ENCODE measurements around the gene DLG4.

The DLG4 gene

GRCh38 chr17:7242717-7243452 lies 23.2 kb upstream of the DLG4 start (continued):
- TF ChIP-seq PATZ1 (tag by site-specific recombination; IDR thresholded peaks at IDR 0.05): peak; percentile 97
- TF ChIP-seq ZBTB48 (tag by site-specific recombination; IDR thresholded peaks at IDR 0.05): peak; percentile 74
- TF ChIP-seq ZNF629 (tag by site-specific recombination; IDR thresholded peaks at IDR 0.05): peak; percentile 88
- TF ChIP-seq ZBTB8A (tag by site-specific recombination; IDR thresholded peaks at IDR 0.05): peak; percentile 97
- TF ChIP-seq KLF10 (tag by site-specific recombination; IDR thresholded peaks at IDR 0.05): peak; percentile 96
- TF ChIP-seq ZNF157 (tag by site-specific recombination; IDR thresholded peaks at IDR 0.05): no peak
- peak; percentile 100 for TF ChIP-seq KLF8 (tag by site-specific recombination; IDR thresholded peaks at IDR 0.05)
- TF ChIP-seq ZBTB6 (tag by site-specific recombination; IDR thresholded peaks at IDR 0.05): 0 out of 2 replicates have a peak, but pooled peaks have one; percentile 16
- TF ChIP-seq ZNF596 (tag by site-specific recombination; IDR thresholded peaks at IDR 0.05): no peak
- TF ChIP-seq ZNF558 (tag by site-specific recombination; IDR thresholded peaks at IDR 0.05): no peak
- no peak for TF ChIP-seq ZNF214 (tag by site-specific recombination; IDR thresholded peaks at IDR 0.05; ENCODE audit: borderline replicate concordance)
- peak; percentile 89 for TF ChIP-seq ZNF664 (tag by site-specific recombination; IDR thresholded peaks at IDR 0.05)
- peak; percentile 78 for TF ChIP-seq CTCF (tag by site-specific recombination; IDR thresholded peaks at IDR 0.05)
- TF ChIP-seq ZBTB21 (tag by site-specific recombination; IDR thresholded peaks at IDR 0.05): peak; percentile 86
- TF ChIP-seq ZNF621 (tag by site-specific recombination; IDR thresholded peaks at IDR 0.05): no peak
- no peak for TF ChIP-seq ZNF549 (tag by site-specific recombination; IDR thresholded peaks at IDR 0.05)
- TF ChIP-seq ZNF362 (tag by site-specific recombination; IDR thresholded peaks at IDR 0.05): no peak
- TF ChIP-seq ZFP41 (tag by site-specific recombination; IDR thresholded peaks at IDR 0.05; ENCODE audit: borderline replicate concordance): no peak
- no peak for TF ChIP-seq PBX3 (CRISPR knock-in tag; IDR thresholded peaks at IDR 0.05)
- peak; percentile 89 for TF ChIP-seq ZNF610 (tag by site-specific recombination; IDR thresholded peaks at IDR 0.05; ENCODE audit: borderline replicate concordance)
- TF ChIP-seq PRDM6 (tag by site-specific recombination; IDR thresholded peaks at IDR 0.05): no peak
- TF ChIP-seq KLF9 (tag by site-specific recombination; IDR thresholded peaks at IDR 0.05; ENCODE audit: low read depth): peak; percentile 99
- TF ChIP-seq ZNF335 (tag by site-specific recombination; conservative IDR thresholded peaks at IDR 0.05): peak; percentile 52
- peak; percentile 83 for TF ChIP-seq ZNF76 (tag by site-specific recombination; IDR thresholded peaks at IDR 0.05; ENCODE audit: borderline replicate concordance, low read depth)
- no peak for TF ChIP-seq ZNF473 (tag by site-specific recombination; IDR thresholded peaks at IDR 0.05)
- TF ChIP-seq OSR2 (tag by site-specific recombination; IDR thresholded peaks at IDR 0.05): peak; percentile 67
- peak; percentile 71 for TF ChIP-seq ZNF513 (tag by site-specific recombination; IDR thresholded peaks at IDR 0.05)
- TF ChIP-seq SCRT1 (tag by site-specific recombination; IDR thresholded peaks at IDR 0.05; ENCODE audit: borderline replicate concordance): no peak
- peak; percentile 99 for TF ChIP-seq ZNF580 (tag by site-specific recombination; IDR thresholded peaks at IDR 0.05)

Data from HEK293 (cell line).